HG03460 (cell line): ENCODE results near the gene ZBTB11.
"Not testable (repeated sequence)": the region's sequence is repeated elsewhere in the genome, so short reads cannot be mapped to it uniquely, and the experiment has no call there.

ENCODE experiments used
- ATAC-seq: cut with Tn5 transposase; IDR thresholded peaks from one replicate; pipeline ENCODE4 v1.9.1; 2021; ENCODE audit not compliant: unreplicated experiment

Gene ZBTB11

DNA sequence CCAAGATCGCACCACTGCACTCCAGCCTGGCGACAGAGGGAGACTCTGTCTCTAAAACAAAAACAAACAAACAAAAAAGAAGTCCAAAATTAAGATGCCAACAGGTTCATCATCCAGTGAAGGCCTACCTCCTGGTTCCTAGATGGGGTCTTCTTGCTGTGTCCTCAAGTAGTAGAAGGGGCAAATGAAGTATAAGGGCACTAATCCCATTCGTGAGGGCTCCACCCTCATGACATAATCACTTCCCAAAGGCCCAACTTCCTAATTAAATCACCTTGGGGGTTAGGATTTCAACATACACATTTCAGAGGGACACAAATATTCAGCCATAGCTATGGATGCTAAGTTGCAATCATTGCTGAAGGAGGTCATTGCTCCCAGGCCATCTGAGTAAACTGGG is 57.2 kb downstream of the ZBTB11 start:
- no peak for ATAC-seq

DNA sequence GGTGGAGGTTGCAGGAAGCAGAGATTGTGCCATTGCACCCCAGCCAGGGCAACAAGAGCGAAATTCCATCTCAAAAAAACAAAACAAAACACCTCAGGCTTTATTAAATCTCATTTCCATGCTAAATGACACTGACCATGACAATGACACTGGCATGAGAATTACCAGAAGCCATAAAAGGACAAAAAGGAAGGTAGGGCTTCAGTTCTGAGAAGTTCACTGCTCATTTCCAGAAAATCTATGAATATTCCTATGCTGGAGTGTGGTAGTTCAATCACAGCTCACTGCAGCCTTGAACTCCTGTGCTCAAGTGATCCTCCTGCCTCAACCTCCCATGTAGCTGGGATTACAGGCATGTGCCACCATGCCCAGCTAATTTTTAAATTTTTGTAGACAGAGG is 58.2 kb downstream of the ZBTB11 start:
- no peak for ATAC-seq

DNA sequence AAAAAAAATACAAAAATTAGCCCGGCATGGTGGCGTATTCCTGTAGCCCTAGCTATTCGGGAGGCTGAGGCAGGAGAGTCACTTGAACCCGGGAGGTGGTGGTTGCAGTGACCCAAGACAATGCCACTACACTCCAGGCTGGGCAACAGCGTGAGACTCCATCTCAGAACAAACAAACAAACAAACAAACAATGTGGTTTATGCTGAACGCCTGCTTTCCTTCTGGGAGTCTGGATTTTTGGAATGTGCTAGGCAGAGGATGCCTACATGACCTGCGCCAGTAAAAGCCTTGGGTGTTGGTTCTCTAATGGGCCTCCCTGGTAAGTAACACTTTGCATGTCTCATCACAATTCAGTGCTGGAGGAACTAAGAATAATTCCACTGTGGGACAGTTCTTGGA is 59.5 kb downstream of the ZBTB11 start:
- no peak for ATAC-seq

DNA sequence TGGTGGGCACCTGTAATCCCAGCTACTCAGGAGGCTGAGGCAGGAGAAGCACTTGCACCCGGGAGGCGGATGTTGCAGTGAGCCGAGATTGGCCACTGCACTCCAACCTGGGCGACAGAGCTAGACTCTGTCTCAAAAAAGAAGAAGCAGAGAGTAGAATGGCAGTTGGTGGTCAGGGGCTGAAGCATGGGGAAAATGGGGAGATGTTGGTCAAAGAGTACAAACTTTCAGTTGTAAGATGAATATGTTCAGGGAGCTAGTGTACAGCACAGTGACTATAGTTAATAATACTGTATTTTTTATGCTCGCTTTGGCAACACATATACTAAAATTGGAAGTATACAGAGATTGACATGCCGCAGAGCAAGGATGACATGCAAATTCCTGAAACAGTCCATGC is 61.4 kb downstream of the ZBTB11 start:
- no peak for ATAC-seq

DNA sequence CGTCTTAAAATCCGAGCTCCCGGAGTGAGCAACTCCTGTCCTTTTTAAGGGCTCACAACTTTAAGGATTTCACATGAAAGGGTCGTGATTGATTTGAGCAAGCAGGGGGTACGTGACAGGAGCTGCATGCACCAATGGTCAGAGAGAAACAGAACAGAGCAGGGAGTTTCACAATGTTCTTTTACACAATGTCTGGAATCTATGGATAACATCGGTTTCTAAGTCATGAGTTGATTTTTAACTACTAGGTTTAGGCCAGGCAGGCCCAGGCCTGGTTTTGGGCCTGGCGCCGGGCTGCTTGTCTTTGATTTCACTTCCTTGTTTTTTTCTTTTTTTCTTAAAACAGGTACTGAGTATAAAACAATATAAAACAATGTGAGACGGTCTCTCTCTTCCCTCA is 63.9 kb downstream of the ZBTB11 start:
- not testable (repeated sequence) for ATAC-seq

DNA sequence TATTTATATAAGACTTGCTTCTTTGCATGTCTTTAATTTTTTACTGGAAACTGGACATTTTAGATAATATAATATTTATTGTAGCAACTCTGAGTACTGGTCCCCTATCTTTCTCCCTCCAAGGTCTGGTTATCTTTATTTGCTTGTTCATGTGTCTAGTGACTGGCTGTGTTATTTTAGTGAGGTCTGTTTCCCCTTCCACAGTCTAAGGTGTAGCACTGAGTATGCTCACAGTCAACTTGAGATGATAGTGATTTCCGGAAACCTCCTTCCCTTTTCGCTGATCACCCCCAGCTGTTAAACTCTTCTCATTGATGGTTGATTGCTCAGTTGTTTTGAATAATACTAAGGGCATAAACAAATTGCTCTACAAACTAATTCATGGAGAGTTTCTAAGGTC is 65.9 kb downstream of the ZBTB11 start:
- ATAC-seq, result no peak

DNA sequence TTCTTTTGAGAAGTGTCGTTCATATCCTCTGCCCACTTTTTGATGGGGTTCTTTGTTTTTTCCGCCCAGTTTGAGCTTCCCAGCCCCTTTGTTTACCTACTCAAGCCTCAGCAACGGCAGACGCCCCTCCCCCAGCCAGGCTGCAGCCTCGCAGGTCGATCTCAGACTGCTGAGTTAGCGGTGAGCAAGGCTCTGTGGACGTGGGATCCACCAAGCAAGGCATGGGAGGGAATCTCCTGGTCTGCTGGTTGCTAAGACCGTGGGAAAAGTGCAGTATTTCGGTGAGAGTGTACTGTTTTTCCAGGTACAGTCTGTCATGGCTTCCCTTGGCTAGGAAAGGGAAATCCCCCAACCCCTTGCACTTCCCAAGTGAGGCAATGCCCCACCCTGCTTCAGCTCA is 71.5 kb downstream of the ZBTB11 start:
- ATAC-seq, result not testable (repeated sequence)

DNA sequence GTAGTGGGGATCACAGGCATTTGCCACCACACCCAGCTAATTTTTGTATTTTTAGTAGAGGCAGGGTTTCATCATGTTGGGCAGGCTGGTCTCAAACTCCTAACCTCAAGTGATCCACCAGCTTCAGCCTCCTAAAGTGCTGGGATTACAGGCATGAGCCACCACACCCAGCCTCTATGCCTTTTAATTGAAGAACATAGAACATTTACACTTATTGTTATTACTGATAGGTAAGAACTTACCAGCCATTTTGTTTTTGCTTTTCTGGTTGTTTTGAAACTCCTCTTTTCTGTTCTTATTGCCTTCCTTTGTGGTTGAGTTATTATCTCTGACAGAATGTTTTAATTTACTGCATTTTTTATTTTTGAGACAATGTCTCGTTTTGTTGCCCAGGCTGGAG is 73.7 kb downstream of the ZBTB11 start:
- ATAC-seq, result no peak

DNA sequence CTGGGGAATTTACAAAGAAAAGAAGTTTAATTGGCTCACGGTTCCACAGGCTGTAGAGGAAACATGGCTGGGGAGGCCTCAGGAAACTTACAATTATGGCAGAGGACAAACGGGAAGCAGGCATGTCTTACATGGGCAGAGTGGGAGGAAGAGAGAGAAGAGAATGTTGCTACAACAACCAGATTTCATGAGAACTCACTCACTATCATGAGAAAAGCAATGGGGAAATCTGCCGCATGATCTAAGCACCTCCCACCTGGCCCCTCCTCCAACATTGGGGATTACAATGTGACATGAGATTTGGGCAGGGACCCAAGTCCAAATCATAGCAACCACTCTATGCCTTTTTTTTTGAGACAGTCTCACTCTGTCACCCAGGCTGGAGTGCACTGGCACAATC is 74.2 kb downstream of the ZBTB11 start:
- ATAC-seq, result no peak
